HEK293 (cell line): ENCODE data around the gene GRB10.

Source experiments
- CTCF ChIA-PET: fragments of 350-600 bp; formaldehyde crosslinking; extraction: SDS; loops from one replicate; lab custom pipeline; 2021; ENCODE audit warnings: antibody characterized with exemption; lab: Yijun Ruan, JAX
- POLR2A ChIA-PET: fragments of 300-600 bp; formaldehyde crosslinking; extraction: SDS; loops from one replicate; lab custom pipeline; 2020; ENCODE audit warnings: antibody characterized with exemption, inconsistent platforms; lab: Yijun Ruan, JAX
- H3K27ac ChIP-seq: fragments of 200-500 bp; sonication (Bioruptor generic); 2 replicates; pipeline ENCODE4 v1.5.1; 2014; ENCODE audit warnings: low read depth, low read length, control low read depth, inconsistent platforms; ENCODE audit errors: extremely low read depth
- H3K36me3 ChIP-seq, 2 experiments: fragments of 200-500 bp in 1 of 2; sonication (Bioruptor generic) in 1 of 2; 1 replicate in 1 of 2; 2 replicates in 1 of 2; pipeline ENCODE4 v1.5.1; 2014 to 2017; ENCODE audit warnings: inconsistent platforms in 2 of 2, low read length in 2 of 2; ENCODE audit not compliant: control insufficient read depth in 2 of 2, insufficient read depth in 1 of 2
- H3K4me1 ChIP-seq: fragments of 200-500 bp; sonication (Bioruptor generic); 2 replicates; pipeline ENCODE4 v1.5.1; 2014; ENCODE audit warnings: mild to moderate bottlenecking, low read length, inconsistent platforms; ENCODE audit not compliant: control insufficient read depth, insufficient read depth
- H3K4me3 ChIP-seq: 2 replicates; pipeline ENCODE4 v1.5.1; 2011; ENCODE audit warnings: low read depth, mild to moderate bottlenecking, control low read depth, low read length, moderate library complexity
- H3K9me3 ChIP-seq: fragments of 200-500 bp; sonication (Bioruptor generic); 2 replicates; pipeline ENCODE4 v1.5.1; 2014; ENCODE audit warnings: low read depth, low read length, inconsistent platforms; ENCODE audit not compliant: control insufficient read depth, insufficient read depth
- SCRT2 ChIP-seq: fragments of 450-650 bp; formaldehyde crosslinking; IDR thresholded peaks from 2 replicates; pipeline ENCODE4 v1.5.1; 2016; ENCODE audit warnings: missing biosample characterization, missing genetic modification characterization
- SETDB1 ChIP-seq: IDR thresholded peaks from one replicate; pipeline ENCODE4 v1.6.1; 2017; ENCODE audit warnings: mild to moderate bottlenecking, low read length, moderate library complexity, mixed read lengths; ENCODE audit not compliant: insufficient read length
- ZNF174 ChIP-seq: fragments of 450-650 bp; formaldehyde crosslinking; IDR thresholded peaks from 2 replicates; pipeline ENCODE4 v1.5.0; 2017; ENCODE audit warnings: missing biosample characterization, mild to moderate bottlenecking, missing genetic modification characterization
- ZNF2 ChIP-seq: fragments of 450-650 bp; formaldehyde crosslinking; IDR thresholded peaks from 2 replicates; pipeline ENCODE4 v1.5.1; 2016; ENCODE audit warnings: missing biosample characterization, missing genetic modification characterization
- ZNF211 ChIP-seq: fragments of 450-650 bp; formaldehyde crosslinking; IDR thresholded peaks from 2 replicates; pipeline ENCODE4 v1.5.1; 2016; ENCODE audit warnings: low read depth, missing biosample characterization, missing genetic modification characterization
- ZNF23 ChIP-seq: fragments of 450-650 bp; formaldehyde crosslinking; IDR thresholded peaks from 2 replicates; pipeline ENCODE4 v1.5.1; 2016; ENCODE audit warnings: missing biosample characterization, missing genetic modification characterization, borderline replicate concordance
- ZNF274 ChIP-seq, 2 experiments: fragments of 200-500 bp in 1 of 2; fragments of 450-650 bp in 1 of 2; sonication (Bioruptor generic) in 1 of 2; formaldehyde crosslinking in 1 of 2; IDR thresholded peaks; 2 replicates each; pipeline versions ENCODE4 v1.5.1 to v1.6.1; 2014 to 2016; ENCODE audit warnings: borderline replicate concordance in 1 of 2, inconsistent platforms in 1 of 2, low read length in 1 of 2, missing biosample characterization in 1 of 2, missing genetic modification characterization in 1 of 2
- ZNF341 ChIP-seq: fragments of 450-650 bp; formaldehyde crosslinking; IDR thresholded peaks from 2 replicates; pipeline ENCODE4; 2016; ENCODE audit warnings: low read depth, missing biosample characterization, missing genetic modification characterization
- ZNF558 ChIP-seq: fragments of 450-650 bp; formaldehyde crosslinking; IDR thresholded peaks from 2 replicates; pipeline ENCODE4 v1.5.1; 2016; ENCODE audit warnings: missing biosample characterization, missing genetic modification characterization
- ZNF629 ChIP-seq: fragments of 450-650 bp; formaldehyde crosslinking; IDR thresholded peaks from 2 replicates; pipeline ENCODE4 v1.5.1; 2017; ENCODE audit warnings: missing biosample characterization, missing genetic modification characterization
- ZNF692 ChIP-seq: fragments of 450-650 bp; formaldehyde crosslinking; IDR thresholded peaks from 2 replicates; pipeline ENCODE4 v1.5.1; 2016; ENCODE audit warnings: missing biosample characterization, missing genetic modification characterization
- ZNF76 ChIP-seq: fragments of 450-650 bp; formaldehyde crosslinking; IDR thresholded peaks from 2 replicates; pipeline ENCODE4; 2016; ENCODE audit warnings: low read depth, missing biosample characterization, missing genetic modification characterization, borderline replicate concordance
- ZNF837 ChIP-seq: fragments of 450-650 bp; formaldehyde crosslinking; IDR thresholded peaks from 2 replicates; pipeline ENCODE4 v1.5.1; 2016; ENCODE audit warnings: missing biosample characterization, missing genetic modification characterization
- ZSCAN16 ChIP-seq: fragments of 450-650 bp; formaldehyde crosslinking; IDR thresholded peaks from 2 replicates; pipeline ENCODE4 v1.5.1; 2016; ENCODE audit warnings: missing biosample characterization, missing genetic modification characterization
- TF ChIP-seq, protein P1 (sequence below): sonication (generic); formaldehyde crosslinking; IDR thresholded peaks from 2 replicates; pipeline ENCODE4 v1.8.1; 2022; ENCODE audit warnings: mild to moderate bottlenecking, moderate library complexity, missing genetic modification reagents
- TF ChIP-seq, protein P2 (sequence below): fragments of 450-650 bp; formaldehyde crosslinking; IDR thresholded peaks from 2 replicates; pipeline ENCODE4 v1.5.1; 2016; ENCODE audit warnings: missing biosample characterization, missing genetic modification characterization

The GRB10 gene

GRCh38 chr7:50665403-50666123 is 117.1 kb downstream of the GRB10 start (continued):
- TF ChIP-seq ZNF174 (tag by site-specific recombination) (no peak), ZNF692 (tag by site-specific recombination) (no peak), ZNF76 (tag by site-specific recombination) (no peak), ZNF274 (IDR thresholded peaks at IDR 0.05; ENCODE audit: low read length) (no peak), ZNF274 (tag by site-specific recombination; IDR thresholded peaks at IDR 0.05; ENCODE audit: borderline replicate concordance) (no peak), ZNF2 (tag by site-specific recombination) (no peak), ZNF23 (no peak), ZSCAN16 (tag by site-specific recombination) (no peak)
- TF ChIP-seq, protein P1, sequence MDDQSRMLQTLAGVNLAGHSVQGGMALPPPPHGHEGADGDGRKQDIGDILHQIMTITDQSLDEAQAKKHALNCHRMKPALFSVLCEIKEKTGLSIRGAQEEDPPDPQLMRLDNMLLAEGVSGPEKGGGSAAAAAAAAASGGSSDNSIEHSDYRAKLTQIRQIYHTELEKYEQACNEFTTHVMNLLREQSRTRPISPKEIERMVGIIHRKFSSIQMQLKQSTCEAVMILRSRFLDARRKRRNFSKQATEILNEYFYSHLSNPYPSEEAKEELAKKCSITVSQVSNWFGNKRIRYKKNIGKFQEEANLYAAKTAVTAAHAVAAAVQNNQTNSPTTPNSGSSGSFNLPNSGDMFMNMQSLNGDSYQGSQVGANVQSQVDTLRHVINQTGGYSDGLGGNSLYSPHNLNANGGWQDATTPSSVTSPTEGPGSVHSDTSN (CRISPR knock-in tag): no peak

DNA sequence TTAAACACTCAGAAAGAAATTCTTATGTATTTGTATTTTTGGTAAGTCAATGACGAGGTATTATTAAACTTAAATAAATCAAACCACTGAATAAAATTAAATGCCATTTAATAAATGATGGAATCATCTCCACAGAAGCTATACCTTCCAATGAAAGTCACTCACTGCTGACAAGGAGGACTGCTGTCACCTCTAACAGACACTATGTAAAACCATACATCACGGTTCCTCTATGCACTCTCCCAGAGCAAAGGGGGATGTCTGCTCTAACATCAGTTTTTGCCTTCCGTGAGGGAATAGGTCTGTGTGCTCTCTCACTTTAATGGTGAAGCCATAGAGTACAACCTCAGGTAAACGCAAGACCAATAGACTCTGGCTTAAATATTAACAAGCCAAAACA is 117.8 kb downstream of the GRB10 start:
- POLR2A ChIA-PET: no interaction called here
- Histone ChIP-seq H3K4me3 (no peak overlapping the region), H3K9me3 (no peaks in the 10 kb centered on the region), H3K36me3 (peaks cover 0 to 22% of the 10 kb centered on the region in 2 experiments; a peak in 1 of 3 replicates), H3K27ac (no peak overlapping the region), H3K4me1 (no peaks in the 10 kb centered on the region)
- CTCF ChIA-PET: no interaction called here
- no peak for TF ChIP-seq ZNF837 (tag by site-specific recombination)
- no peak for TF ChIP-seq ZNF629 (tag by site-specific recombination)
- no peak for TF ChIP-seq ZNF558 (tag by site-specific recombination)
- TF ChIP-seq ZNF211: no peak

DNA sequence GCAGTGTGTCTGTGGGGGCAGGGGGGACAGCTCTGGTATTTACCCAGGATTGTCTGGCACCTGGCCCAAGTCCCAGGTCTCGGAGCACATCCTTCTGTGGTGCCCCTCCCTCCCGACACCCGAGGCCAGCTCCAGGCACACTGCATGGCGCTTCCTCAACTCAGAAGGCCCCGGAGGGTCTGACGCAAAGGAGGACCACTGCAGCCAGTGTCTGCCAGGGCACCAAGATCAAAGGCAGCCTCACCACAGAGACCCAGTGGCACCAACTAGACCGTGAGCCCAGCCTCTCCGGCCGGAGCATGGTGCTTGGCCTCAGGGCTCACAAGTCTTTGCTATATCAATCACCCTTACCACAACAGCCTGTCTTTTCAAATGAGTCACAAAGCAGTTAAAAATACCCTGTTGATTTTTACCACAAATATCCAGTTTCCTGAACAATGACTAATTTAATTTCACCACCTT is 118.2 kb downstream of the GRB10 start:
- H3K27ac ChIP-seq: no peak overlapping the region
- CTCF ChIA-PET: no interaction called here

More for the DNA sequence above, 118.2 kb downstream of the GRB10 start:
- Histone ChIP-seq H3K4me3 (no peak overlapping the region), H3K9me3 (no peaks in the 10 kb centered on the region), H3K36me3 (peaks cover 0 to 18% of the 10 kb centered on the region in 2 experiments; a peak in 1 of 3 replicates), H3K4me1 (no peaks in the 10 kb centered on the region)
- POLR2A ChIA-PET: no interaction called here
- TF ChIP-seq, protein P2, sequence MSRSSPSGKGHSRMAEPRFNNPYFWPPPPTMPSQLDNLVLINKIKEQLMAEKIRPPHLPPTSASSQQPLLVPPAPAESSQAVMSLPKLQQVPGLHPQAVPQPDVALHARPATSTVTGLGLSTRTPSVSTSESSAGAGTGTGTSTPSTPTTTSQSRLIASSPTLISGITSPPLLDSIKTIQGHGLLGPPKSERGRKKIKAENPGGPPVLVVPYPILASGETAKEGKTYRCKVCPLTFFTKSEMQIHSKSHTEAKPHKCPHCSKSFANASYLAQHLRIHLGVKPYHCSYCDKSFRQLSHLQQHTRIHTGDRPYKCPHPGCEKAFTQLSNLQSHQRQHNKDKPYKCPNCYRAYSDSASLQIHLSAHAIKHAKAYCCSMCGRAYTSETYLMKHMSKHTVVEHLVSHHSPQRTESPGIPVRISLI (tag by site-specific recombination): no peak
- TF ChIP-seq SETDB1: no peak
- peak; percentile 22; the same call in 1 of the 2 replicates for TF ChIP-seq ZNF341 (tag by site-specific recombination)
- peak; percentile 62; the same call in 1 of the 2 replicates for TF ChIP-seq SCRT2 (tag by site-specific recombination)
- TF ChIP-seq ZNF174 (tag by site-specific recombination): no peak
